H9 (cell line): ENCODE results near the gene ANKRD65. TPM values are rescaled to one million over a fixed set of nuclear protein-coding genes. Genes with fewer than 3 reads are reported as not detected.

Source experiments
- DNase-seq: peaks from one replicate; pipeline ENCODE4 v3.0.0-alpha.2; 2017
- H2AFZ ChIP-seq: one replicate; pipeline ENCODE4 v1.6.1; 2013; ENCODE audit warnings: mild to moderate bottlenecking, low read length, control low read depth, moderate library complexity
- H2AK5ac ChIP-seq: 2 replicates; pipeline ENCODE4 v1.6.1; 2013; ENCODE audit warnings: low read length, control low read depth, mixed read lengths; ENCODE audit not compliant: insufficient read length
- H2BK120ac ChIP-seq: one replicate; pipeline ENCODE4 v1.6.1; 2013; ENCODE audit warnings: low read depth, mild to moderate bottlenecking, low read length, control low read depth, inconsistent platforms; ENCODE audit not compliant: poor library complexity, severe bottlenecking
- H2BK12ac ChIP-seq: 2 replicates; pipeline ENCODE4 v1.6.1; 2013; ENCODE audit warnings: low read length, control low read depth, mixed read lengths, low read depth; ENCODE audit not compliant: insufficient read length
- H2BK15ac ChIP-seq: 2 replicates; pipeline ENCODE4 v1.6.1; 2013; ENCODE audit warnings: low read depth, low read length, control low read depth
- H2BK20ac ChIP-seq: one replicate; pipeline ENCODE4 v1.6.1; 2013; ENCODE audit warnings: low read depth, mild to moderate bottlenecking, low read length, control low read depth, inconsistent platforms; ENCODE audit not compliant: poor library complexity, severe bottlenecking
- H2BK5ac ChIP-seq: 2 replicates; pipeline ENCODE4 v1.6.1; 2013; ENCODE audit warnings: low read length, control low read depth, mixed read lengths; ENCODE audit not compliant: insufficient read length
- H3K14ac ChIP-seq: 2 replicates; pipeline ENCODE4 v1.6.1; 2013; ENCODE audit warnings: low read length, control low read depth; ENCODE audit not compliant: insufficient read depth
- H3K18ac ChIP-seq: 2 replicates; pipeline ENCODE4 v1.6.1; 2013; ENCODE audit warnings: low read depth, mild to moderate bottlenecking, mixed read lengths, low read length, control low read depth; ENCODE audit not compliant: insufficient read length
- H3K23ac ChIP-seq: 2 replicates; pipeline ENCODE4 v1.6.1; 2013; ENCODE audit warnings: low read length, control low read depth, mixed read lengths, low read depth; ENCODE audit not compliant: insufficient read length
- H3K23me2 ChIP-seq: 2 replicates; pipeline ENCODE4 v1.6.1; 2013; ENCODE audit warnings: low read depth, mild to moderate bottlenecking, mixed read lengths, low read length, control low read depth; ENCODE audit not compliant: insufficient read length, poor library complexity, severe bottlenecking
- H3K27ac ChIP-seq: 2 replicates; pipeline ENCODE4 v1.5.1; 2013; ENCODE audit warnings: low read length, control low read depth, mixed read lengths, low read depth; ENCODE audit not compliant: insufficient read length
- H3K27me3 ChIP-seq: 2 replicates; pipeline ENCODE4 v1.6.1; 2013; ENCODE audit warnings: low read length, control low read depth, inconsistent platforms; ENCODE audit not compliant: insufficient read depth
- H3K4ac ChIP-seq: 2 replicates; pipeline ENCODE4 v1.6.1; 2013; ENCODE audit warnings: low read depth, mild to moderate bottlenecking, control low read depth, inconsistent platforms, low read length, moderate library complexity
- H3K4me1 ChIP-seq: 2 replicates; pipeline ENCODE4 v1.6.1; 2013; ENCODE audit warnings: low read length, control low read depth, inconsistent platforms; ENCODE audit not compliant: insufficient read depth
- H3K4me2 ChIP-seq: 2 replicates; pipeline ENCODE4 v1.6.1; 2013; ENCODE audit warnings: low read length, control low read depth, mixed read lengths; ENCODE audit not compliant: insufficient read length, insufficient read depth
- H3K56ac ChIP-seq: 2 replicates; pipeline ENCODE4 v1.6.1; 2013; ENCODE audit warnings: low read depth, mild to moderate bottlenecking, mixed read lengths, low read length, control low read depth; ENCODE audit not compliant: insufficient read length
- H3K79me1 ChIP-seq: 2 replicates; pipeline ENCODE4 v1.6.1; 2013; ENCODE audit warnings: low read depth, mild to moderate bottlenecking, moderate library complexity, low read length, control low read depth, inconsistent platforms; ENCODE audit not compliant: insufficient read depth, poor library complexity, severe bottlenecking
- H3K79me2 ChIP-seq: 2 replicates; pipeline ENCODE4 v1.6.1; 2013; ENCODE audit warnings: low read length, control low read depth, inconsistent platforms; ENCODE audit not compliant: insufficient read depth
- H3K9ac ChIP-seq: 2 replicates; pipeline ENCODE4 v1.6.1; 2013; ENCODE audit warnings: low read length, control low read depth, mixed read lengths; ENCODE audit not compliant: insufficient read length; ENCODE audit errors: extremely low read depth
- H3K9me3 ChIP-seq: one replicate; pipeline ENCODE4 v1.6.1; 2013; ENCODE audit warnings: low read depth, low read length, inconsistent platforms; ENCODE audit not compliant: control insufficient read depth
- H3T11ph ChIP-seq: one replicate; pipeline ENCODE4 v1.6.1; 2013; ENCODE audit warnings: mild to moderate bottlenecking, low read length, control low read depth, inconsistent platforms
- H4K20me1 ChIP-seq: one replicate; pipeline ENCODE4 v1.6.1; 2013; ENCODE audit not compliant: control insufficient read depth, insufficient read length, insufficient read depth
- H4K5ac ChIP-seq: 2 replicates; pipeline ENCODE4 v1.6.1; 2013; ENCODE audit warnings: low read depth, mild to moderate bottlenecking, mixed read lengths, low read length, control low read depth; ENCODE audit not compliant: insufficient read length
- H4K8ac ChIP-seq: replicated peaks from 2 replicates; pipeline ENCODE4 v1.6.1; 2013; ENCODE audit warnings: low read length, control low read depth, mixed read lengths, low read depth; ENCODE audit not compliant: insufficient read length
- H4K91ac ChIP-seq: 2 replicates; pipeline ENCODE4 v1.6.1; 2013; ENCODE audit warnings: low read depth, mild to moderate bottlenecking, moderate library complexity, mixed read lengths, low read length, control low read depth; ENCODE audit not compliant: insufficient read length
- H3K27ac Mint-ChIP-seq, 3 experiments: 2 replicates in 2 of 3; 3 replicates in 1 of 3; pipeline ENCODE4 v1.8.0; 2020 to 2021; ENCODE audit warnings: mixed read lengths in 3 of 3, mild to moderate bottlenecking in 1 of 3, moderate library complexity in 1 of 3
- H3K27me3 Mint-ChIP-seq: 2 replicates; pipeline ENCODE4 v1.8.0; 2021; ENCODE audit warnings: low read depth, mild to moderate bottlenecking, moderate library complexity, mixed read lengths
- H3K36me3 Mint-ChIP-seq, 3 experiments: 2 replicates in 2 of 3; 3 replicates in 1 of 3; pipeline ENCODE4 v1.8.0; 2020 to 2021; ENCODE audit warnings: low read depth in 3 of 3, mixed read lengths in 3 of 3; ENCODE audit not compliant: insufficient read depth in 1 of 3
- H3K4me1 Mint-ChIP-seq, 2 experiments: 2 replicates each; pipeline ENCODE4 v1.8.0; 2020; ENCODE audit warnings: mixed read lengths in 2 of 2
- H3K4me3 Mint-ChIP-seq, 2 experiments: 2 replicates in 1 of 2; 3 replicates in 1 of 2; pipeline ENCODE4 v1.8.0; 2020 to 2021; ENCODE audit warnings: mild to moderate bottlenecking in 2 of 2, mixed read lengths in 2 of 2, moderate library complexity in 1 of 2
- H3K9me3 Mint-ChIP-seq, 2 experiments: 2 replicates in 1 of 2; 3 replicates in 1 of 2; pipeline ENCODE4 v1.8.0; 2020; ENCODE audit warnings: mild to moderate bottlenecking in 2 of 2, mixed read lengths in 2 of 2, moderate library complexity in 1 of 2
- CTCF ChIP-seq: fragments of 200-600 bp; sonication (generic); conservative IDR thresholded peaks from 3 replicates; pipeline ENCODE4 v1.8.0; 2021; ENCODE audit warnings: antibody characterized with exemption, mild to moderate bottlenecking
- WGBS: extraction: QIAGEN DNeasy Blood & Tissue Kit; methylation state at CpG from one replicate; pipeline ENCODE4 v1.1.7; 2013; ENCODE audit warnings: missing lambda C conversion rate, low lambda C conversion rate, mixed read lengths; ENCODE audit not compliant: insufficient read length; ENCODE audit errors: extremely low coverage; 5-methylcytosine and 5-hydroxymethylcytosine counted together
- total RNA-seq: library from RNA; stranded (reverse); gene quantifications from 2 replicates; pipeline ENCODE4 v1.2.1, GENCODE V29; 2021

ANKRD65 gene
- total RNA-seq, 1 experiment from 2014 or later: 3.1 TPM

GRCh38 chr1:1434824-1435105, 13.7 kb upstream of the ANKRD65 start:
- Histone ChIP-seq H4K91ac (no peak overlapping the region), H3K56ac (no peak overlapping the region), H2BK12ac (no peak overlapping the region), H4K8ac (no peak overlapping the region), H3K18ac (no peak overlapping the region), H3K27me3 (no peaks in the 10 kb centered on the region), H3K79me2 (peaks cover 2% of the 10 kb centered on the region; the same call in 1 of the 2 replicates), H3K9ac (no peak overlapping the region), H3K9me3 (no peaks in the 10 kb centered on the region), H2AK5ac (no peak overlapping the region), H3K79me1 (no peaks in the 10 kb centered on the region), H3K27ac (no peak overlapping the region), H3K4ac (no peak overlapping the region), H3K4me2 (peak overlapping the region; percentile 59), H2BK5ac (no peak overlapping the region), H4K5ac (no peak overlapping the region), H4K20me1 (no peaks in the 10 kb centered on the region), H2BK120ac (no peak overlapping the region), H3K23ac (no peak overlapping the region), H3T11ph (no peak overlapping the region), H3K4me1 (peaks cover 2% of the 10 kb centered on the region; the same call in 1 of the 2 replicates), H3K14ac (no peak overlapping the region), H2AFZ (no peak overlapping the region), H2BK15ac (no peak overlapping the region), H2BK20ac (no peak overlapping the region), H3K23me2 (peaks cover 10% of the 10 kb centered on the region)
- no peaks in the 10 kb centered on the region for H3K27me3 Mint-ChIP-seq
- no peak for TF ChIP-seq CTCF
- DNase-seq: no peak
- no peaks in the 10 kb centered on the region for H3K36me3 Mint-ChIP-seq
- H3K4me3 Mint-ChIP-seq: peak overlapping the region; percentile 64 to 81
- no CpG with 5 or more reads among the region's 4 CpGs for WGBS
- peaks cover 27 to 42% of the 10 kb centered on the region in 2 experiments for H3K4me1 Mint-ChIP-seq
- H3K27ac Mint-ChIP-seq: peak overlapping the region in 2 of 3 experiments; percentile 34 to 58; a peak in 1 of 7 replicates
- H3K9me3 Mint-ChIP-seq: no peaks in the 10 kb centered on the region
